GM15510 (cell line): ENCODE results near the gene RSU1.

Source experiments
- POLR2A ChIP-seq: IDR thresholded peaks from 3 replicates; pipeline ENCODE4 v1.6.1; 2011; ENCODE audit warnings: borderline replicate concordance; ENCODE audit not compliant: insufficient read length; ENCODE audit errors: extremely low read depth

The RSU1 gene

GRCh38 chr10:16773334-16773733 is 43.9 kb downstream of the RSU1 start:
- TF ChIP-seq POLR2A = no peak

GRCh38 chr10:16770670-16771069 is 46.6 kb downstream of the RSU1 start:
- TF ChIP-seq POLR2A = no peak

GRCh38 chr10:16770141-16770540 is 47.1 kb downstream of the RSU1 start:
- no peak for TF ChIP-seq POLR2A

- no peak for TF ChIP-seq POLR2A
Observed at GRCh38 chr10:16769331-16769730, 47.9 kb downstream of the RSU1 start.

- TF ChIP-seq POLR2A = no peak
Observed at GRCh38 chr10:16768702-16769101, 48.5 kb downstream of the RSU1 start.

- no peak for TF ChIP-seq POLR2A
Observed at GRCh38 chr10:16765509-16766375, 51.5 kb downstream of the RSU1 start.

GRCh38 chr10:16761300-16761699 is 55.9 kb downstream of the RSU1 start:
- no peak for TF ChIP-seq POLR2A

- TF ChIP-seq POLR2A = no peak
Observed at GRCh38 chr10:16756561-16757221, 60.5 kb downstream of the RSU1 start.

GRCh38 chr10:16754765-16755164 is 62.5 kb downstream of the RSU1 start:
- TF ChIP-seq POLR2A = no peak

GRCh38 chr10:16752099-16752498 is 65.1 kb downstream of the RSU1 start:
- no peak for TF ChIP-seq POLR2A

GRCh38 chr10:16751244-16751643 is 66.0 kb downstream of the RSU1 start:
- no peak for TF ChIP-seq POLR2A

GRCh38 chr10:16750461-16750860 is 66.8 kb downstream of the RSU1 start:
- TF ChIP-seq POLR2A = no peak

- no peak for TF ChIP-seq POLR2A
Observed at GRCh38 chr10:16748749-16749148, 68.5 kb downstream of the RSU1 start.

- TF ChIP-seq POLR2A = no peak
Observed at GRCh38 chr10:16746856-16747255, 70.4 kb downstream of the RSU1 start.

GRCh38 chr10:16745061-16745460 is 72.2 kb downstream of the RSU1 start:
- no peak for TF ChIP-seq POLR2A
